Measurements from ENCODE around the gene OR14A2. TPM values are rescaled to one million over a fixed set of nuclear protein-coding genes. Genes with fewer than 3 reads are reported as not detected.
"Not testable (repeated sequence)": the region's sequence is repeated elsewhere in the genome, so short reads cannot be mapped to it uniquely, and the experiment has no call there.

OR14A2 gene
- total RNA-seq, 6 experiments from 2014 or later = not detected

- DNase-seq = no peak
These were observed 325 bp downstream of the OR14A2 start for GRCh38 chr1:247747616-247748015.

GRCh38 chr1:247746391-247746935 is 1.5 kb downstream of the OR14A2 start:
- TF ChIP-seq POLR2A (IDR thresholded peaks at IDR 0.05) (no peak), CTCF (IDR thresholded peaks at IDR 0.05) (no peak)
- DNase-seq (no peak), ATAC-seq (no peak)

More at GRCh38 chr1:247747616-247748015, 325 bp downstream of the OR14A2 start:
- no peaks in the 10 kb centered on the region for H3K27me3 ChIP-seq
- no peaks in the 10 kb centered on the region for H3K9me3 ChIP-seq
- intact Hi-C loops (cut with DNase I) = no loop called here
- ATAC-seq = no peak
- H3K36me3 ChIP-seq = no peaks in the 10 kb centered on the region
- no peak overlapping the region for H3K27ac ChIP-seq
- no peaks in the 10 kb centered on the region for H3K4me1 ChIP-seq
- WGBS (ENCODE audit: insufficient coverage, low coverage, low lambda C conversion rate, missing lambda C conversion rate) = 65% methylated on average over 7 of the region's 7 CpGs
- no peak overlapping the region for H3K4me3 ChIP-seq
- no peak for TF ChIP-seq POLR2A (IDR thresholded peaks at IDR 0.05)
- no peak for TF ChIP-seq CTCF (IDR thresholded peaks at IDR 0.05)

GRCh38 chr1:247742215-247742760 is 5.7 kb downstream of the OR14A2 start:
- ATAC-seq; DNase-seq; H3K27me3 ChIP-seq; H3K36me3 ChIP-seq; H3K4me1 ChIP-seq; H3K9me3 ChIP-seq; intact Hi-C loops (cut with DNase I); H3K27ac ChIP-seq; H3K4me3 ChIP-seq: not testable (repeated sequence)
- WGBS (ENCODE audit: insufficient coverage, low coverage, low lambda C conversion rate, missing lambda C conversion rate) = 40% methylated on average over 3 of the region's 3 CpGs

More at GRCh38 chr1:247746391-247746935, 1.5 kb downstream of the OR14A2 start:
- Histone ChIP-seq H3K27me3 (no peaks in the 10 kb centered on the region), H3K4me1 (no peaks in the 10 kb centered on the region), H3K36me3 (no peaks in the 10 kb centered on the region), H3K4me3 (no peak overlapping the region), H3K9me3 (no peaks in the 10 kb centered on the region), H3K27ac (no peak overlapping the region)
- 38% methylated on average over 2 of the region's 3 CpGs for WGBS (ENCODE audit: insufficient coverage, low coverage, low lambda C conversion rate, missing lambda C conversion rate)
- intact Hi-C loops (cut with DNase I) = no loop called here

GRCh38 chr1:247741756-247742155 is 6.2 kb downstream of the OR14A2 start:
- WGBS (ENCODE audit: insufficient coverage, low coverage, low lambda C conversion rate, missing lambda C conversion rate) = 40% methylated on average over 5 of the region's 5 CpGs
- Histone ChIP-seq H3K4me1 (no peaks in the 10 kb centered on the region), H3K27me3 (no peaks in the 10 kb centered on the region), H3K9me3 (no peaks in the 10 kb centered on the region), H3K4me3 (no peak overlapping the region), H3K36me3 (no peaks in the 10 kb centered on the region), H3K27ac (no peak overlapping the region)
- intact Hi-C loops (cut with DNase I) = no loop called here
- no peak for TF ChIP-seq CTCF (IDR thresholded peaks at IDR 0.05)
- TF ChIP-seq POLR2A (IDR thresholded peaks at IDR 0.05) = no peak
- ATAC-seq (no peak), DNase-seq (no peak)

- no peaks in the 10 kb centered on the region for H3K9me3 ChIP-seq
- no peak for ATAC-seq
- TF ChIP-seq POLR2A (IDR thresholded peaks at IDR 0.05) (no peak), CTCF (IDR thresholded peaks at IDR 0.05) (no peak)
- DNase-seq = no peak
- 59% methylated on average over 2 of the region's 2 CpGs for WGBS (ENCODE audit: insufficient coverage, low coverage, low lambda C conversion rate, missing lambda C conversion rate)
- H3K36me3 ChIP-seq = no peaks in the 10 kb centered on the region
- H3K4me3 ChIP-seq = no peak overlapping the region
- intact Hi-C loops (cut with DNase I) = no loop called here
- H3K27me3 ChIP-seq = no peaks in the 10 kb centered on the region
- no peaks in the 10 kb centered on the region for H3K4me1 ChIP-seq
- H3K27ac ChIP-seq = no peak overlapping the region
These were observed 7.2 kb downstream of the OR14A2 start for GRCh38 chr1:247740721-247741120.
